Lung (tissue), 12 donors: ENCODE measurements around the gene TRPM2. TPM values are rescaled to one million over a fixed set of nuclear protein-coding genes. Genes with fewer than 3 reads are reported as not detected.

ENCODE experiments used
- ATAC-seq: fragments of 200-7000 bp; cut with Tn5 transposase; one replicate; pipeline ENCODE4 v1.9.1; 2020; ENCODE audit warnings: moderate number of reproducible peaks; ENCODE audit not compliant: insufficient read depth, low FRiP score
- DNase-seq, 3 donors: peaks; one replicate each; pipeline ENCODE4 v3.0.0-alpha.2; 2013 to 2017
- H3K27ac ChIP-seq, 2 donors: one replicate each; pipeline ENCODE4 v1.5.1; 2013; ENCODE audit warnings: mild to moderate bottlenecking in 2 of 2, moderate library complexity in 2 of 2, control low read depth in 1 of 2, inconsistent platforms in 1 of 2, low read depth in 1 of 2, low read length in 1 of 2
- H3K27me3 ChIP-seq, 3 donors: one replicate each; pipeline ENCODE4 v1.5.1; 2013; ENCODE audit warnings: low read length in 2 of 3; ENCODE audit not compliant: control insufficient read depth in 3 of 3, insufficient read depth in 3 of 3
- H3K36me3 ChIP-seq, 4 donors: one replicate each; pipeline ENCODE4 v1.5.1; 2013; ENCODE audit warnings: low read length in 4 of 4, mild to moderate bottlenecking in 1 of 4, moderate library complexity in 1 of 4; ENCODE audit not compliant: control insufficient read depth in 4 of 4, insufficient read depth in 4 of 4
- H3K4me1 ChIP-seq, 5 donors: one replicate each; pipeline ENCODE4 v1.5.1; 2013; ENCODE audit warnings: low read length in 5 of 5, mild to moderate bottlenecking in 2 of 5, moderate library complexity in 1 of 5; ENCODE audit not compliant: control insufficient read depth in 5 of 5, insufficient read depth in 5 of 5
- H3K4me3 ChIP-seq: one replicate; pipeline ENCODE4 v1.5.1; 2013; ENCODE audit warnings: mild to moderate bottlenecking, control low read depth, moderate library complexity
- H3K9ac ChIP-seq, 2 donors: one replicate each; pipeline ENCODE4 v1.5.1; 2013; ENCODE audit warnings: low read length in 2 of 2, control low read depth in 1 of 2; ENCODE audit not compliant: insufficient read depth in 1 of 2
- H3K9me3 ChIP-seq, 4 donors: one replicate each; pipeline ENCODE4 v1.5.1; 2013; ENCODE audit warnings: low read length in 3 of 4, mild to moderate bottlenecking in 1 of 4, moderate library complexity in 1 of 4; ENCODE audit not compliant: control insufficient read depth in 4 of 4, insufficient read depth in 3 of 4
- CTCF ChIP-seq: IDR thresholded peaks from 2 replicates; pipeline ENCODE4 v1.5.1; 2012; ENCODE audit warnings: mild to moderate bottlenecking; ENCODE audit errors: control extremely low read depth, extremely low read depth
- WGBS, 2 donors: extraction: QIAGEN DNeasy Blood & Tissue Kit; methylation state at CpG; one replicate each; pipeline ENCODE4 v1.1.7; 2013; 5-methylcytosine and 5-hydroxymethylcytosine counted together
- polyA plus RNA-seq, 2 donors: library from polyadenylated mRNA; stranded (reverse); fragments of 200-250 nt; gene quantifications; one replicate each; pipeline ENCODE4 v1.2.1, GENCODE V29; 2013
- total RNA-seq, 2 donors: library from RNA; depleted of rRNA in 1 of 2; stranded (reverse); fragments of >200 nt in 1 of 2; gene quantifications; one replicate each; pipeline ENCODE4 v1.2.1, GENCODE V29; 2014 to 2021
- donor health status: control.
- donor health status: control.
- donor health status: Bipolar disorder and iron deficiency.
- donor health status: healthy.
- donor health status: DM: yes; HTN: yes; CAD: no.

TRPM2 gene
- total and polyA plus RNA-seq, 4 donors, result 5.9 to 26.2 (median 10.3) TPM

- Histone ChIP-seq H3K9me3 (no peaks in the 10 kb centered on the region), H3K27ac (no peak overlapping the region), H3K9ac (no peak overlapping the region), H3K4me1 (peaks cover 0 to 11% (median 0%) of the 10 kb centered on the region in 5 donors), H3K4me3 (no peak overlapping the region), H3K36me3 (peaks cover 0 to 66% (median 6%) of the 10 kb centered on the region in 4 donors), H3K27me3 (no peaks in the 10 kb centered on the region)
- no peak for TF ChIP-seq CTCF
- WGBS, 2 donors, result 83 to 85% methylated on average over 26 of the region's 26 CpGs
- no peak for DNase-seq
- ATAC-seq, result no peak
Measured at GRCh38 chr21:44329086-44329889, 24.1 kb upstream of the TRPM2 start.

- Histone ChIP-seq H3K9ac (no peak overlapping the region), H3K9me3 (no peaks in the 10 kb centered on the region), H3K36me3 (peaks cover 0 to 59% (median 6%) of the 10 kb centered on the region in 4 donors), H3K4me1 (peaks cover 0 to 11% (median 0%) of the 10 kb centered on the region in 5 donors), H3K27me3 (no peaks in the 10 kb centered on the region), H3K27ac (no peak overlapping the region), H3K4me3 (no peak overlapping the region)
- TF ChIP-seq CTCF, result no peak
- no peak for ATAC-seq
- no peak for DNase-seq
- 89 to 91% methylated on average over 44 of the region's 44 CpGs for WGBS, 2 donors
Measured at GRCh38 chr21:44329971-44330681, 23.3 kb upstream of the TRPM2 start.

GRCh38 chr21:44330698-44331097 lies 22.7 kb upstream of the TRPM2 start:
- H3K9ac ChIP-seq, result no peak overlapping the region
- H3K27me3 ChIP-seq, result no peaks in the 10 kb centered on the region
- WGBS, 2 donors, result 77 to 79% methylated on average over 18 of the region's 18 CpGs
- no peak for TF ChIP-seq CTCF
- H3K27ac ChIP-seq, result no peak overlapping the region
- no peak overlapping the region for H3K4me3 ChIP-seq
- no peak for DNase-seq
- ATAC-seq, result no peak
- peaks cover 0 to 2% (median 0%) of the 10 kb centered on the region in 4 donors for H3K9me3 ChIP-seq
- peaks cover 0 to 59% (median 4%) of the 10 kb centered on the region in 4 donors for H3K36me3 ChIP-seq
- peaks cover 0 to 11% (median 0%) of the 10 kb centered on the region in 5 donors for H3K4me1 ChIP-seq
